NT2/D1 (cell line): Measurements from ENCODE around the gene PTPN22.

Experiments used
- YY1 ChIP-seq: IDR thresholded peaks from 2 replicates; pipeline ENCODE4 v1.6.1; 2011; ENCODE audit not compliant: insufficient read length, insufficient read depth
- ZNF274 ChIP-seq: IDR thresholded peaks from 2 replicates; pipeline ENCODE4 v1.6.1; 2011; ENCODE audit warnings: mild to moderate bottlenecking, low read depth, low read length

GRCh38 chr1:113792986-113793385 is 78.5 kb downstream of the PTPN22 start:
- TF ChIP-seq ZNF274 (no peak), YY1 (no peak)
